Dermis blood vessel endothelial cell (primary cell): ENCODE results near the gene TANGO2. TPM values are rescaled to one million over a fixed set of nuclear protein-coding genes. Genes with fewer than 3 reads are reported as not detected.

Experiments
- DNase-seq: peaks from one replicate; pipeline ENCODE4 v3.0.0; 2010
- total RNA-seq: library from RNA; depleted of rRNA; stranded (reverse); fragments of >200 nt; gene quantifications from 2 replicates; pipeline ENCODE4 v1.2.3, GENCODE V29; 2014

TANGO2 gene
- total RNA-seq, 1 donor from 2014 or later = 93.6 TPM

GRCh38 chr22:19996694-19997384 lies 24.1 kb upstream of the TANGO2 start:
- no peak for DNase-seq

- DNase-seq = no peak
Observed at GRCh38 chr22:19997561-19998231, 23.2 kb upstream of the TANGO2 start.

DNA sequence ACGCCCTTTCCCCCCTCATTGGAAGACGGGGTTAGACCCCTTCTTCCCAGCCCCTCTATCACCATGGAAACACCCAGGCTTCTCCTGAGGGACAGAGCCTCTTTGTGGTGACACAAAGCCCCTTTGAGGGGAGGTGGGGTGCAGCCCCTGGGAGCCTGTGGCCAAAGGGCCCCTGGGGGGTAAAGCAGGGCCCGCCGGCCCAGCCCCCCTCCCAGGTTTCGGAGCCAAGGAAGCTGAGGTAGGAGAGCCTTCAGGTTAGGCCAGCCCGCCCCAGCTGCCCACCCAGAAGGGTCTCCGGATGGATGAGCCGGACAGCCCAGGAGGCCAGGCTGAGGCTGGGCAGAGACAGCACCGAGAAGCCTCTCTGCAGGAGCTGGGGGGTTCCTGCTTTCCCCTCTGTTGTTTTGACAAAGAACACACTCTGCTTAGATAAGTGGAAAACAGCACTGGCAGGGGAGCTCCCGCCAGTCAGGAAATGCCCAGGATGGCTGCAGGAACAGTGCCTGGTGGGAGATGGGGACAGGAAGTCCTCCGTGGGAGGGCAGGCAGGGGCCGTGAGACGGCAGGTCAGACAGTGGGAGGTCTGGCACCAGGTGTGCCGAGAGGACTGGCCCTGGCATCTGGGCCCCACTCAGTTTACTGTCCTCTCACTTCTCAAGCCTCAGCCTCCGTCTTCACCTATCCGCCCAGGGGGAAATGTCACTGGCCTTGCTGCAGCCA lies 22.5 kb upstream of the TANGO2 start:
- DNase-seq = peak; percentile 54

- no peak for DNase-seq
Observed at GRCh38 chr22:19998991-19999820, 21.7 kb upstream of the TANGO2 start.

DNA sequence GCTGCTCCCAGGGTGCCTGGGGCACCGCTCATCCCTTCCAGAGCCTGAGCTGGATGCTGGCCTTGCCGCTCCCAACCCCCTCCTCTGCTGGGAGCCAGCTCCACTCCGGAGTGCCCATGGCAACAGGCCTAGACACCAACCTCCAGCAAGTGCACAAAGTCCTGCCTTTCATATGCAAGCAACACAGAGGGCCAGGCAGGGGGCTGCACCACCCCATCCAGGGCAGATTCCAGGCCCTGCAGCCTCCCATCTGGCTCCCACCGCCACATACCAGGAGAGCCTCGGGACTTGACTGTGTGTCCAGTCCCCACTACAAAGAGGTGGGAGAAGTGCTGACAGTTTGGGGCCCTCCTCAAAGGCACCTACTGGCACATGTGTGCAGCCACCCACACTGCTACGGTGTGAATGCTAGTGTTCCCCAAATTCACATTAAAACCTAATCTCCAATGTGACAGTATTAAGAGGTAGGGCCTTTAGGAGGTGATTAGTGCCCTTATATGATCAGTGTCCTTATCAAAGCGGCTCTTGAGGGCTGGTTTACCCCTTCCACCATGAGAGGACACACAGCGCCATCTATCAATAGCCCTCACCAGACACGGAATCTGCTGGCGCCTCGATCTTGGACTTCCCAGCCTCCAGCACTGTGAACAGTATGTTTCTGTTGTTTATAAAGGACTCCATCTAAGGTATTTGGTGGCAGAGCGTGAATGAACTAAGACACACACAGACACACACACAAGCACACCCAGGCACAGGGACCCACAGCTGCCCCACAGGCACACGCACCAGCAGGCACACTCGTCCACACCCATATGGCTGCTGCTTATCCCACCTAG lies 20.4 kb upstream of the TANGO2 start:
- peak; percentile 60 for DNase-seq

GRCh38 chr22:20001082-20001638 lies 19.8 kb upstream of the TANGO2 start:
- DNase-seq = peak; percentile 98

- no peak for DNase-seq
Observed at GRCh38 chr22:20002128-20002527, 18.8 kb upstream of the TANGO2 start.

- DNase-seq = peak; percentile 34
Observed at GRCh38 chr22:20002636-20003035, 18.3 kb upstream of the TANGO2 start.

- no peak for DNase-seq
Observed at GRCh38 chr22:20003304-20003703, 17.6 kb upstream of the TANGO2 start.

DNA sequence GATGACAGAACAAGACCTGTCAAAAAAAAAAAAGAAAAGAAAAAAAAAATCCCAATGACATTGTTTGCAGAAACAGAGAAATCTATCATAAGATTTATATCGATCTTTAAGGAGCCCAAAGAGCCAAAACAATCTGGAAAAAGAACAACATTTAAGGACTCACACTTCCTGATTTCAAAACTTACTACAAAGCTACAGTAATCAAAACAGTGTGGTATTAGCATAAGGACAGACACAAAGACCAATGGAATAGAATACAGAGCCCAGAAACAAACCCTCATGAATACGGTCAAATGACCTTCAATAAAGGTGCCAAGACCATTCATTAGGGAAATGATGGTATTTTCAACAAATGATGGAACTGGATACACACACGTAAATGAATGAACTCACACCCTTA lies 16.4 kb upstream of the TANGO2 start:
- DNase-seq = no peak

- no peak for DNase-seq
Observed at GRCh38 chr22:20008221-20008995, 12.5 kb upstream of the TANGO2 start.

GRCh38 chr22:20009018-20009491 lies 11.9 kb upstream of the TANGO2 start:
- DNase-seq = no peak

GRCh38 chr22:20009582-20010306 lies 11.2 kb upstream of the TANGO2 start:
- no peak for DNase-seq

DNA sequence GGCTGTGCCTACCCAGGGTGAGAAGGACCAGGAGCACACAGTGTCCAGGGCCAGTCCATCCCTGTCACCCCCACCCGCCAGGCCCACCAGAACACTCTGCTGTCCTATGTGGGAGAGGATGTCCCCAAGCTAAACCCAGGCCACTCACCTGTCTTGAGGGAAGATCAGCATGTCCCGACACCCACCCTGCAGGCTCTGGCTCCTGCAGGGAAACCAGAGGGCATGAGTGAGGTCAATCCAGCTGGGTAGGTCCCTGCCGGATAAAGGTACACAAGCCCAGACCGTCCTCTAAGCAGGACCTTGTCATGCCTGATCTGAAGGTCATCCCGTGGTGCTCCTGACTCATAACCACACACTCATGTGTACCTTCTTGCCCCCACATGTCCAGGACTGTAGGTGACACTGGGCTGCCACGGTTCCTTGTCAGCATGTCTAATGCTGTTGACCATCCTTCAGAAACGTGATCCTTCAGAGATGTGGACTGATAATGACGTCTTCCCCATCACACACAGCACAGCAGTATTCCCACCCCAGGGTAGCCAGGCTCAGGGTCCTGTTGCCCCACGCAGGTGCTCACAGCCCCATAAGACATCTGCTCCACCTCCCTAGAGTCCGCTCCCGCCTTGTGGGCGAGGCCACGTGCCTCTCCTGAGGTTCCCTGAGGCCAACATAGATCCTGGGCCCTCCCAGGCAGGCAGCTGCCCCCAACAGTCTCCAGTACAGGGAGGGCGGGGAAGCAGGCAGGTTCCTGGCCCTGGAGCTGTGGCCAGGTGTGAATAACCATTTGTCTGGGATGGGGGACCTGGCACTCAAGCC lies 10.4 kb upstream of the TANGO2 start:
- no peak for DNase-seq

DNA sequence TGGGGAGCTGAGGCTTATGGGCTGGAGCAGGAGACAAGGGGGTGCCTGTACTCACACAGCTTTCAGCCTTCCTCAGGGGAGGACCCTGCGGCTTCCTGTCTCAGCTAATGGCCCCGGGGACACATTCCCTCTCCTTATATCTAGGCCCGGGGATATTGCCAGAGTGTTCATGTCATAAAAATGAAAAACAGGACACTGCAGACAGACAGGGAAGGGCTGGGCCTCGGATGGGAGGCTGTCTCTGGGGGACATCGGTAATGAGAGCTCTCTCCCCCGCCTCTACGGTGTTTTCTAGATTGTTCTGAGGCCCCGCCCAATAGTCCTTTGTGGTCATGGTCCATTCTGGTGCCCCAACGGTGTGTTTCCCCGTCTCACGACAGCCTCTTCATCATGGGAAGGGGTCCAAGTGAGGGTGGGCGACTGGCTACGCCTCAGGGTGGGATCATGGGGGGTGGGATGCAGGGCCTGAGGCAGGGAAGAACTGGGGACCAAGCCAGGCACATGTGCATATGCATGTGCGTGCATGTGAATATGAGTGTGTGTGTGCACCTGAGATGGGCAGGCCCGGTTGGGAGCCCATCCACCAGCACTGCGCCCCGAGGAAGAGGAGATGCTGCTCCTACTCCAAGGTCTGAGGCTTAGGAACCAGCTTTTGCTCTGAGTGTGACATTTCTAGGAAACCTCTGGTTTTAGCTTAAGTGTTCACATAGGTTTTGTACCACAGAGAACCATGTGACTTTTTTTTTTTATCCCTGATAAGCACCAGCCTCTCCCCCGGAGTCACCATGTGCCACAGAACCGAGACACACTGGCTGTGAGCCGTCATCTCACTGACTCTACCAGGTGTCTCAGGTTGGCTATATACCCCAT lies 9.6 kb upstream of the TANGO2 start:
- no peak for DNase-seq

- no peak for DNase-seq
Observed at GRCh38 chr22:20011993-20012740, 8.7 kb upstream of the TANGO2 start.

DNA sequence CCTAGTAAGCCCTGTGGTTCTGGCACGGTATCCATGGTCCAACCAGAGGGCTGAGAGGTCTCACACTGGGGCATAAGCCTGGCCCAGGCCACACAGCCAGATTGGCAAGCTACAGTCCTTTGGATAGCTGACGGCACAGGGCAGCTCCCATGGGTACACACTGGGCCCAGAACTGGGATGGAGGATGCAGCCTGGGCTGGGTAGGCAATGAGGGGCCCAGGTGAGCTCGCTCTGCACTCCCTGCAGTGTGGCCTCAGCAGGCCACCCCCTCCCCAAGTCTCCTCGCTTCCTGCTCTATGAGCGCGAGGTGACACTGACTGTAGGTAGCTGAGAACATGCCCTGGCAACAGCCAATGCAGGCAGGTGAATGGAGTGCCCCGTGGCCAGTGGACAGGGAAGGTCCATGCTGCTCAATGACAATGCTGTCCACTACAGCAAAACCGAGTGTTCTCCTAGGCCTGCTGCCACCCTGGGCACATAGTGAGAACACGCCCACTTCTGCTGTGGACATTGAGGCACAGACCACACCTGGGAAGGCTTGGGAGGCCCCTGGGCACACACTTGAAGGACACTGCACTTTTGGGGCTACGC lies 8.1 kb upstream of the TANGO2 start:
- DNase-seq = no peak
